Pancreas (tissue), 10 donors: ENCODE measurements around the gene PRR7. TPM values are rescaled to one million over a fixed set of nuclear protein-coding genes. Genes with fewer than 3 reads are reported as not detected.

Experiments used
- ATAC-seq, 4 donors: fragments of 200-7000 bp; cut with Tn5 transposase; one replicate each; pipeline versions ENCODE4 v1.8.0 to v1.9.1; 2020; ENCODE audit warnings: mild to moderate bottlenecking in 4 of 4, moderate library complexity in 4 of 4
- DNase-seq, 6 donors: peaks; one replicate each; pipeline ENCODE4 v3.0.0-alpha.2; 2020
- FAIRE-seq: peaks from 2 replicates; lab custom pipeline; 2012; peaks lifted over from hg19 to GRCh38; lab: Jason Lieb, UNC
- H3K27ac ChIP-seq, 4 donors: fragments of 200-600 bp; sonication (generic); 1 replicate in 3 of 4; 2 replicates in 1 of 4; pipeline versions ENCODE4 v1.5.0 to v1.8.0; 2020
- H3K27me3 ChIP-seq, 4 donors: fragments of 200-600 bp; one replicate each; pipeline ENCODE4 v1.8.0; 2021
- H3K36me3 ChIP-seq, 3 donors: fragments of 200-600 bp; sonication (generic) in 1 of 3; one replicate each; pipeline versions ENCODE4 v1.5.0 to v1.8.0; 2020 to 2021
- H3K4me1 ChIP-seq, 3 donors: fragments of 200-600 bp; one replicate each; pipeline ENCODE4 v1.8.0; 2021
- H3K4me3 ChIP-seq, 4 donors: fragments of 200-600 bp; sonication (generic) in 2 of 4; one replicate each; pipeline versions ENCODE4 v1.5.0 to v1.8.0; 2020 to 2021
- H3K9me3 ChIP-seq, 4 donors: fragments of 200-600 bp; one replicate each; pipeline ENCODE4 v1.8.0; 2021
- CTCF ChIP-seq, 4 donors: fragments of 200-600 bp; sonication (generic) in 3 of 4; IDR thresholded peaks; one replicate each; pipeline versions ENCODE4 v1.5.0 to v1.8.0; 2021; ENCODE audit warnings: antibody characterized with exemption in 4 of 4
- WGBS, 2 donors: extraction: QIAGEN DNeasy Blood & Tissue Kit; methylation state at CpG; one replicate each; pipeline ENCODE4 v1.1.7; 2013; 5-methylcytosine and 5-hydroxymethylcytosine counted together
- intact Hi-C, 3 donors: fragments of 100-400 bp; cut with DNase I; formaldehyde crosslinking; loops; one replicate each; pipeline versions ENCODE4 v1.11.1 to v1.14.2; 2022
- polyA plus RNA-seq, 2 donors: library from polyadenylated mRNA; stranded (reverse); fragments of 200-250 nt; gene quantifications; one replicate each; pipeline ENCODE4 v1.2.3, GENCODE V29; 2013
- total RNA-seq, 6 donors: library from RNA; stranded (reverse); fragmentation: NEBNext Ultra II Directional in 4 of 6; extraction: Animal tissue kit (Norgen Biotek cat#: 25700) in 4 of 6; gene quantifications; one replicate each; pipeline versions ENCODE4 v1.2.1 to v1.2.4, GENCODE V29; 2021 to 2023
- donor health status: healthy with polysubstance abuse.
- donor health status: DM: no; HTN: no; CAD: no; lungs with moderate emphysema.
- donor health status: DM: no; HTN: no; CAD: no.
- donor health status: control.
- donor health status: control.
- donor health status: Bipolar disorder and iron deficiency.
- donor health status: DM: yes; HTN: yes; CAD: no.
- donor health status: DM: no; HTN: no; CAD: no.
- donor health status: DM: no; HTN: no; CAD: no.
- donor health status: DM: yes; HTN: yes; CAD: no.

PRR7 gene
- total RNA-seq (1 to 10 TPM; 1.7 to 3.5 (median 2.5) TPM), polyA plus RNA-seq (1 to 10 TPM; 2.8 to 3.2 TPM)

GRCh38 chr5:177446200-177447065 is at the start of gene PRR7:
Gene PRR7, plus strand, starts transcription at chr5:177446814. Its CDS starts 8,254 bp downstream, at chr5:177455068.
- Histone ChIP-seq H3K36me3 (no peaks in the 10 kb centered on the region), H3K4me3 (peak within 1 kb of the TSS; percentile 37 to 72 (median 48)), H3K27ac (peak within 1 kb of the TSS in 3 of 4 donors; percentile 16 to 58 (median 19)), H3K4me1 (peaks cover 4 to 12% (median 8%) of the 10 kb centered on the region in 3 donors), H3K27me3 (no peaks in the 10 kb centered on the region), H3K9me3 (no peaks in the 10 kb centered on the region)
- FAIRE-seq: no peak
- 1% methylated on average over 42 to 89 of the region's 89 CpGs for WGBS, 2 donors
- TF ChIP-seq CTCF (IDR thresholded peaks at IDR 0.05): no peak
- DNase-seq: peak in 4 of 6 donors; percentile 62 to 88 (median 74)
- intact Hi-C loops: no loop called here
- peak; percentile 53 to 80 (median 74) for ATAC-seq

GRCh38 chr5:177397875-177398390 is 48.7 kb upstream of the PRR7 start:
- H3K4me3 ChIP-seq: no peak overlapping the region
- WGBS, 2 donors: 72 to 85% methylated on average over 16 of the region's 16 CpGs
- TF ChIP-seq CTCF (IDR thresholded peaks at IDR 0.05): no peak
- H3K27me3 ChIP-seq: peaks cover 0 to 8% (median 0%) of the 10 kb centered on the region in 4 donors
- peaks cover 0 to 3% (median 2%) of the 10 kb centered on the region in 3 donors for H3K4me1 ChIP-seq
- H3K9me3 ChIP-seq: no peaks in the 10 kb centered on the region
- DNase-seq: peak in 1 of 6 donors; percentile 71
- no peaks in the 10 kb centered on the region for H3K36me3 ChIP-seq
- FAIRE-seq: no peak
- no peak overlapping the region for H3K27ac ChIP-seq
- no peak for ATAC-seq
- intact Hi-C loops: loop anchor here in 1 of 3 donors (5.0 kb wide), 1 partner anchor 114 kb away; no protein-coding TSS in a partner anchor

GRCh38 chr5:177399997-177400868 is 46.4 kb upstream of the PRR7 start, which contains the start of gene PFN3:
Gene PFN3, minus strand, starts transcription at chr5:177400661. Its CDS starts 85 bp downstream, at chr5:177400576.
- no peak within 1 kb of the TSS for H3K27ac ChIP-seq
- WGBS, 2 donors: 17 to 18% methylated on average over 86 to 92 of the region's 92 CpGs
- ATAC-seq (no peak), DNase-seq (no peak), FAIRE-seq (no peak)
- intact Hi-C loops: loop anchor here in 1 of 3 donors (5.0 kb wide), 1 partner anchor 112 kb away; no protein-coding TSS in a partner anchor
- H3K9me3 ChIP-seq: no peaks in the 10 kb centered on the region
- no peak within 1 kb of the TSS for H3K4me3 ChIP-seq
- TF ChIP-seq CTCF (IDR thresholded peaks at IDR 0.05): no peak
- peaks cover 4 to 14% (median 8%) of the 10 kb centered on the region in 3 donors for H3K4me1 ChIP-seq
- peaks cover 0 to 8% (median 0%) of the 10 kb centered on the region in 4 donors for H3K27me3 ChIP-seq
- H3K36me3 ChIP-seq: no peaks in the 10 kb centered on the region

- ATAC-seq: peak; percentile 69 to 78 (median 74)
- TF ChIP-seq CTCF (IDR thresholded peaks at IDR 0.05): peak in 3 of 4 donors; percentile 10 to 22 (median 18)
- Histone ChIP-seq H3K27ac (peak overlapping the region in 1 of 4 donors; percentile 8), H3K4me1 (peaks cover 4 to 14% (median 8%) of the 10 kb centered on the region in 3 donors), H3K9me3 (no peaks in the 10 kb centered on the region), H3K27me3 (peaks cover 0 to 8% (median 0%) of the 10 kb centered on the region in 4 donors), H3K4me3 (peak overlapping the region in 3 of 4 donors; percentile 46 to 70 (median 65)), H3K36me3 (no peaks in the 10 kb centered on the region)
- intact Hi-C loops: no loop called here
- peak; percentile 74 to 92 (median 83) for DNase-seq
- 6% methylated on average over 49 of the region's 49 CpGs for WGBS, 2 donors
- FAIRE-seq: no peak
Measured at GRCh38 chr5:177402271-177403043, 44.2 kb upstream of the PRR7 start.
